Measurements from ENCODE around the gene ZBTB5.
"Not testable (repeated sequence)": the region's sequence is repeated elsewhere in the genome, so short reads cannot be mapped to it uniquely, and the experiment has no call there.

ZBTB5 gene, protein sequence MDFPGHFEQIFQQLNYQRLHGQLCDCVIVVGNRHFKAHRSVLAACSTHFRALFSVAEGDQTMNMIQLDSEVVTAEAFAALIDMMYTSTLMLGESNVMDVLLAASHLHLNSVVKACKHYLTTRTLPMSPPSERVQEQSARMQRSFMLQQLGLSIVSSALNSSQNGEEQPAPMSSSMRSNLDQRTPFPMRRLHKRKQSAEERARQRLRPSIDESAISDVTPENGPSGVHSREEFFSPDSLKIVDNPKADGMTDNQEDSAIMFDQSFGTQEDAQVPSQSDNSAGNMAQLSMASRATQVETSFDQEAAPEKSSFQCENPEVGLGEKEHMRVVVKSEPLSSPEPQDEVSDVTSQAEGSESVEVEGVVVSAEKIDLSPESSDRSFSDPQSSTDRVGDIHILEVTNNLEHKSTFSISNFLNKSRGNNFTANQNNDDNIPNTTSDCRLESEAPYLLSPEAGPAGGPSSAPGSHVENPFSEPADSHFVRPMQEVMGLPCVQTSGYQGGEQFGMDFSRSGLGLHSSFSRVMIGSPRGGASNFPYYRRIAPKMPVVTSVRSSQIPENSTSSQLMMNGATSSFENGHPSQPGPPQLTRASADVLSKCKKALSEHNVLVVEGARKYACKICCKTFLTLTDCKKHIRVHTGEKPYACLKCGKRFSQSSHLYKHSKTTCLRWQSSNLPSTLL

DNA sequence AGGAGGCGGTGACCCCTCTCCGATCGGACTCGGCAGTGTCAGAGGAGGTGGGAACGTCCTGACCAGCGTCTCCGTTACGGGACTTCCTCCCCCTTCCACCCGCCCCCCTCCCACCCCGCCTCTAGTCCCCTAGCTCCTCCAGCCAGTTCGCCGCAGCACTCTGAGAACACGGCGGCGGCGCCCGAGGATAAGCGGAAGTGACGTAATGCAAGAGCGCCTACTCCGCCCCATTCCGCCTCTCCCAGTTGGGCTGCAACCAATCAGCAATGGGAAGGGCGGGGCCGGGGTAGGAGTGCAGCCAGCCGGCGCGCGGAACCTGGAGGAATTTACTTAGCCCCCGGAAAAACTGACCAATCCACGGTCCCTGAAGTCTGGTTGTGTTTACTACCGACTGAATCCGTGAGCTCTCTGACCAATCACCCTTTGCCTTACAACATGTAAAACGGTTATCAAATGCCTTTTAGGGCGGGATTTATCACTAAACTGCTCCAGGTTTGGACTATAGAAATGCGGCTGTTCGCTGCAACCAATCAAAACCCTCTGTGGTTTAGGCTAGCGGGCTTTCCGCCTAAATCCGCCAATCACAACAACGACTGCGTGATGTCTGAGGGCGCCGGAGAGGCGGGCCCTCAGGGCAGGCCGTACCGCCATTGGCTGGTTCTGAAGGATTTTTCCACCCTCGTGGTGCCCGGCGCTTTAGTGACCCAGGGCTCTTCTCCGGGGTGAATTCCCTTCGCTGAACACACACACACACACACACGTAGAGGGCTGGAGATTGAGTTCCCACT lies at the start of gene ZBTB5:
Gene ZBTB5, minus strand, starts transcription at position 202 of the 788 bp plus-strand sequence. CDS start 22,899 bp downstream, outside the sequence.
- peaks cover 39% of the 10 kb centered on the region for H3K4me1 Mint-ChIP-seq
- peaks cover 12% of the 10 kb centered on the region for H3K36me3 Mint-ChIP-seq
- H3K27me3 Mint-ChIP-seq: no peaks in the 10 kb centered on the region
- ATAC-seq: peak; percentile 92
- peak within 1 kb of the TSS; percentile 98 for H3K27ac Mint-ChIP-seq
- no peaks in the 10 kb centered on the region for H3K9me3 Mint-ChIP-seq
- peak within 1 kb of the TSS; percentile 87 for H3K4me3 Mint-ChIP-seq

DNA sequence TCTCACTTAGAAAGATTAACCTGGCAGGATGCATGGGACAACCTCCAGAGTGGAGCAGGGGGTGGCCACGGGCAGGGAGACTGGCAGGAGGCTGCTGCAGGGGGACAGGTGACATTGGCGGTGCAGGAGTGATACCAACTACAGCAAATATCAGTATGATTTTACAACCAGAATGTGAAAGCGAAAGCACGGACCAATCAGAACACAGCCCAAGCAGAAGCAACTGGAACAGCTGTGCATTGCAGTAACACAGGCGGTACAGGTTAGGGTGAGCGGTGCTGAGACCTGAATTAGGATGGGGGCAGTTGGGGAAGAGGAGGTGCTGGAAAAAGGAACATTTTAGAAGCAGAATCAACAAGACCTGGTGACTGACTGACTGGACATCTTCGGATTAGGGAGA lies 49.7 kb upstream of the ZBTB5 start:
- Mint-ChIP-seq H3K4me3 (no peak overlapping the region), H3K27me3 (no peaks in the 10 kb centered on the region), H3K36me3 (peaks cover 58% of the 10 kb centered on the region), H3K4me1 (peaks cover 16% of the 10 kb centered on the region), H3K9me3 (no peaks in the 10 kb centered on the region), H3K27ac (no peak overlapping the region)
- no peak for ATAC-seq

DNA sequence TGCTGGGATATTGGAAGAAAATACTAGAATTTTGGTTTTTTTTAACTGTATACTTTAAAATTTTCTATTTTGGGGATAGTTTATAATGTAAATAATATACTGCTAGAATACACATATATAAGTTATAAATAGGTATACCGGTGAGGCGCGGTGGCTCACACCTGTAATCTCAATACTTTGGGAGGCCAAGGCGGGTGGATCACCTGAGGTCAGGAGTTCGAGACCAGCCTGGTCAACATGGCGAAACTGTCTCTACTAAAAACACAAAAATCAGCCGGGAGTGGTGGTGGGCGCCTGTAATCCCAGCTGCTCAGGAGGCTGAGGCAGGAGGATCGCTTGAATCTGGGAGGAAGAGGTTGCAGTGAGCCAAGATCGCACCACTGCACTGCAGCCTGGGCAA lies 49.2 kb upstream of the ZBTB5 start:
- H3K27me3 Mint-ChIP-seq, ATAC-seq, H3K9me3 Mint-ChIP-seq, H3K4me3 Mint-ChIP-seq, H3K27ac Mint-ChIP-seq: not testable (repeated sequence)
- peaks cover 58% of the 10 kb centered on the region for H3K36me3 Mint-ChIP-seq
- peaks cover 16% of the 10 kb centered on the region for H3K4me1 Mint-ChIP-seq

DNA sequence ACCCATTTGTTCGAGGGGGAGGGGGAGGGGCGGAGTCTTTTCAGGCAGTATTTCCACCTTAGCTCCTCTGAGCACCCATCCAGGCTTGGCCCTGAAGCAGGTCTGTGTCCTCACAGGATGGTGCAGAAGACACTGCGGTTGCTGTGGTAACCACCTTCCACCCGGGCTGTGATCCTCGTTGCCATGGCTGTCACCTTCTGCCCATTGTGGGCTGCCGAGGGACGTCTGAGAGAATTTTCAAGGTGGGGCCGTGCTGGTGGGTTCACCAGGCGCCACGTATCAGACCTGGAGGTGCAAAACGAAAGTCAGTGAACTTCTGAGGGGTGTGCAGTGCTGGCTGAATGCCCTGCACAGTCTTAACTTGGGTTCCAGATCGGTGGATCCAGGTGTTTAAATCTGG lies 47.2 kb upstream of the ZBTB5 start:
- no peak overlapping the region for H3K27ac Mint-ChIP-seq
- H3K4me1 Mint-ChIP-seq: peaks cover 16% of the 10 kb centered on the region
- peaks cover 61% of the 10 kb centered on the region for H3K36me3 Mint-ChIP-seq
- no peaks in the 10 kb centered on the region for H3K27me3 Mint-ChIP-seq
- H3K4me3 Mint-ChIP-seq: no peak overlapping the region
- no peak for ATAC-seq
- H3K9me3 Mint-ChIP-seq: no peaks in the 10 kb centered on the region

DNA sequence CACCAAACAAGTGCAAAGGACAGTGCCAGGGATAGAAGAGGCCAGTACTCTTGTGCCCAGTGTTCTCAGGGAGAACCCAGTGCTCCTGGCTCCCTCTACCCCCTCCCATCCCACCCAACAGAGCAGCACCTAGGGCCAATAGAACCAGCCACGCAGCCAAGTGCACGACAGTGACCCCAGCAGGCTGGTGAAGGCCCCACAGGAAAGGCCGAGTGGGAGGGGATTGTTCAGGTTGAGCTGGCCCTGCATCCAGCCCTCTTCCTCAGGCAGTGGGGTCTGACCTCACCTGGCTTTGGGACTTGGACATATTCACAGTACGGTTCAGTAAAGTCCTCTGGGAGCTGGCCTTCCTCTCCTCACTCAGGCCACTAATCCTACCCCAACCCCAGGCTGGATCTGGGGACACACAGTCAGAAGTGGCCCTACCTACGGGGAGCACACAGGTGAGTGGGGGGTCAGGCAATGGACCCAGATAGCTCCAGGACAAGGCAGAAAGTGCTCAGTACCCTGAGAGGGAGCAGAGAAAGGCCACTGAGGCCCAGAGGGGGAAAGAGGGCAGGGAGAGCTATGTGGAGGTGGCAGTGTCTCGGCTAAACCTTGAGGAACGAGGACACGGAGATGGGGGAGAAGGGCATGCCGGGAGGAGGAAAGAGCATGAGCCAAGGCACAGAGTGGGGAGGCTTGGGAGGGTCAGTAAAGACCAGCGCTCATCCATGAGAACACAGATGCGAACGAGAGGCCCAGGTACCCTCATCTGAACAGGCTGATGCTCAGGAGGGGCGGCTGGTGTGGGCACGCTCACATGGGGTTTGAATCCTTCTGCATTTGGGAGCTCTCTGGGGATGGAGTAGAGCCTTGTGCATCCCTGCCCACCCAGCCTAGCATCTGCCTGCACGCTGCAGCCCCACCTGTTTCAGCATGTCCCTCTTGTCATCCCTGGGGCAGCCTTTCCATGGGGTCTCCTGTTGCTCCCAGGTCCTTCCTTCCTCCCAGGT lies 46.1 kb upstream of the ZBTB5 start:
- H3K27ac Mint-ChIP-seq: peak overlapping the region; percentile 73
- no peaks in the 10 kb centered on the region for H3K9me3 Mint-ChIP-seq
- no peak overlapping the region for H3K4me3 Mint-ChIP-seq
- H3K27me3 Mint-ChIP-seq: no peaks in the 10 kb centered on the region
- peaks cover 67% of the 10 kb centered on the region for H3K36me3 Mint-ChIP-seq
- peaks cover 16% of the 10 kb centered on the region for H3K4me1 Mint-ChIP-seq
- peak; percentile 59 for ATAC-seq

DNA sequence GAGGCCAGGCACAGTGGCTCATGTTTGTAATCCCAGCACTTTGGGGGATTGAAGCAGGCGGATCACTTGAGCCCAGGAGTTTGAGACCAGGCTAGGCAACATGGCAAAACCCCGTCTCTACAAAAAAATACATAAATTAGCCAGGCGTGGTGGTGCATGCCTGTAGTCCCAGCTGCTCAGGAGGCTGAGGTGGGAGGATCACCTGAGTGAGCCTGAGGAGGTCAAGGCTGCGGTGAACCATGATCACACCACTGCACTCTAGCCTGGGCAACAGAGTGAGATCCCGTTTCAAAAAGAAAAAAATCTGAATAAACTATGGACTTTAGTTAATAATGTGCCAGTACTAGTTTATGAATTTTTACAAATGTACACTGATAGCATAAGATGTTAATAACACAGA lies 44.8 kb upstream of the ZBTB5 start:
- H3K27me3 Mint-ChIP-seq, ATAC-seq, H3K9me3 Mint-ChIP-seq, H3K4me3 Mint-ChIP-seq, H3K27ac Mint-ChIP-seq: not testable (repeated sequence)
- Mint-ChIP-seq H3K36me3 (peaks cover 60% of the 10 kb centered on the region), H3K4me1 (peaks cover 13% of the 10 kb centered on the region)

DNA sequence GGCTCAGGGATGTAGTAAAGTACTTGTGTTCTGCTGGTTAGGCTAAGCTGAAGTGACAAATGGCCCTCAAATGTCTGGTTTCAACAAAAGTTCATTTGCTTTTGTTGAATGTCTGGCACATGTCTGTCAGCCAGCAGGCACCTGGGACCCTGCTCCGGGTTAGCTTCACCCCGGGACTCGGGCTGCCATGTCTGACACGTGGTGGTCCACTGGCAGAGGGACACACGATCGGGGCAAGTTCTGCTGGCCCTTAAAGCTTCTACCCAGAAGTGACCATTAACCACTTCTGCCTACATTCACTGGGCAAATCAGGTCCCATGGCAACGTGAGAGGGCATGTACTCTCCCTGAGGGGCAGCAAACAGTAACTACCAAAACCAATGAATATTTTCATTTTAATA lies 44.3 kb upstream of the ZBTB5 start:
- peaks cover 10% of the 10 kb centered on the region for H3K4me1 Mint-ChIP-seq
- ATAC-seq: no peak
- H3K27ac Mint-ChIP-seq: peak overlapping the region; percentile 65
- no peak overlapping the region for H3K4me3 Mint-ChIP-seq
- H3K9me3 Mint-ChIP-seq: no peaks in the 10 kb centered on the region
- H3K36me3 Mint-ChIP-seq: peaks cover 55% of the 10 kb centered on the region
- H3K27me3 Mint-ChIP-seq: no peaks in the 10 kb centered on the region

DNA sequence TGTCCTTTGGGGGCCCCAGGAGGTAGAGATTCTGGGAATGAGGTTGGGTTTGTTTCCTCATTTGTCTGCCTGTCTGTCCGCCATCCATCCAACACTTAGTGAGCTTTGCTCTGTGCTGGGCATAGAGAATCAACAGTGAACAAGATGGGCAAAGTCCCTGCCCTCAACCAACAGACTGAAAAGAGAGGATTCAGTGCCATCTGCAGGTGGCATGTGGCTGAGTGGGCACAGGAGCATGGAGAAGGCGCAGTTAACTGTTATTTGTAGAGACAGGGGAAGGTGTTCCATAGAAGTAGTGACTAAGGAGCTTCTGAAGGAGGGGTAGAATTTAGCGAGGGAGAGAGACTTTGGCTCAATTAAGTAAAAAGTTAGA lies 43.6 kb upstream of the ZBTB5 start:
- peak overlapping the region; percentile 65 for H3K27ac Mint-ChIP-seq
- no peak for ATAC-seq
- H3K9me3 Mint-ChIP-seq: no peaks in the 10 kb centered on the region
- H3K4me3 Mint-ChIP-seq: no peak overlapping the region
- peaks cover 10% of the 10 kb centered on the region for H3K4me1 Mint-ChIP-seq
- peaks cover 54% of the 10 kb centered on the region for H3K36me3 Mint-ChIP-seq
- H3K27me3 Mint-ChIP-seq: no peaks in the 10 kb centered on the region

DNA sequence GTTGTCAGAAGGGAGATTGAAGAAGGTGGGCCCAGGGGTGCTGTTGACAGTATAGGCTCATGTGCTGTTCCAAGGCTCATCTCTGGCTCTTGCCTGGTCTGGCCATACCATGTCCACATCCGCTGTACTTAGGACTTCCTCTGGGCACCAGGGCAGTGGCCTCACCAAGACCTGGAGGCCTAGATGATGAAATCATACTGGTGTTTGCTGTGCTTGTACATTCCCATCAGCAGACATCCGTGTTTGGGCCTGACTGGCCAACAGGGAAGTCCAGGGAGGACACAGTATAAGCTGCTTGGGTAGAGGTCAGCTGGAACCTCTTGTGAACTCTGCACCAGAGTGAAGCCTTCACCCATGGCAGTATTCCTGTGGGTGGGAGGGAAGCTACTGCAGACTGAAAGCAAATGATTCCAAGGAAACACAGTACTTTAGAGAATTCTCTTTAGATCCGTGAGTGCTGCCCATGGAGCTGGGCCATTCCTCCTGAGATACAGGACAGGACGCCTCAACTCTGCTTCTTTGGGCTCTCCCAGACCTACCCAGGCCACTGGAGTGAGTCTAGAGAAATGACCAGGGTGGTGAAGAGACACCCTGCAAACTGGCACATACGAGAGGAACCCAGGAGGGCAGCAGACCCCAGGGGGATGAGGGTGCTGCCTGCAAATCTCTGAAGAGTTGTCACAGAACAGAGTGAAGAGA lies 43.0 kb upstream of the ZBTB5 start:
- peaks cover 56% of the 10 kb centered on the region for H3K36me3 Mint-ChIP-seq
- peaks cover 10% of the 10 kb centered on the region for H3K4me1 Mint-ChIP-seq
- H3K27me3 Mint-ChIP-seq: no peaks in the 10 kb centered on the region
- H3K27ac Mint-ChIP-seq: peak overlapping the region; percentile 28
- no peaks in the 10 kb centered on the region for H3K9me3 Mint-ChIP-seq
- no peak overlapping the region for H3K4me3 Mint-ChIP-seq
- no peak for ATAC-seq

DNA sequence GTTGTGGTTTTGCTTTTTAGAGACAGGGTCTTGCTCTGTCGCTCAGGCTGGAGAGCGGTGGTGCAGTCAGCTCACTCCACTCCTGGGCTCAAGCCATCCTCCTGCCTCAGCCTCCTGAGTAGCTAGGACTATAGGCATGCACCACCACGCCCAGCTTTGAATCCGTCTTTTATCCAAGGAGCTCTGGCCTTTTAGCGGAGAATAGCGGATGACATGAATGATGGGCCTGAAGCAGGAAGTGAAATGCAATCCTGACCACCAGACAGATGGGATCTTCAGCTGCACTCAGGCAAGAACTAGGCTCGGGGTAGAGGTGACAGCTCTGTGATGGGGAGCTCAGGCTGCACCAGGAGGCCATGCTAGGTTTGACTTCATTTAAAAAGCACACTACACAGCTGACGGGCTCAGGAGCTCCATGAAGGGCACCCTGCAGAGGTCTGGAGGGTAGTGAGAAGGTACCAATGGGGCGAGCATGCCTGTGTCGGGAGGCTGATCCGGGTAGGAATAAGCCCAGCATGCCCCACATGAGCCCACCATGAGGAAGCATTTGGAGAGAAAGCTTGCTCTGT lies 42.4 kb upstream of the ZBTB5 start:
- no peak overlapping the region for H3K4me3 Mint-ChIP-seq
- peaks cover 10% of the 10 kb centered on the region for H3K4me1 Mint-ChIP-seq
- peaks cover 62% of the 10 kb centered on the region for H3K36me3 Mint-ChIP-seq
- H3K27ac Mint-ChIP-seq: peak overlapping the region; percentile 28
- no peaks in the 10 kb centered on the region for H3K27me3 Mint-ChIP-seq
- no peaks in the 10 kb centered on the region for H3K9me3 Mint-ChIP-seq
- ATAC-seq: no peak

DNA sequence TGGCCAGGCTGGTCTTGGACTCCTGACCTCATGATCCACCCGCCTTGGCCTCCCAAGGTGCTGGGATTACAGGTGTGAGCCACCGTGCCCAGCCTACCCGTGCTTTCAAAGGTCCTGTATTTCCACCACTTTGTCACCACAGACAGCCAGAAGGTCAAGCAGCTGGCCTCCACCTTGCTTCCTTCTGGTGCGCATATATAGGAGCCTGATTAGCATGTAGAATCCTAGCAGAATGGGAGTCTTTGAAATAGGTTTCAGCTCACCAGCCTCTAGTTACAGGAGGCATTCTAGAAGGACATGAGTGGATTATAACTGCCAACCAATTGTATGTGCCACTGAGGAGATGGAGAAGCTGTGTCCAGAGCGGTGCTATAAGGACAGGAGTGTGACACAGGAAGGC lies 39.4 kb upstream of the ZBTB5 start:
- Mint-ChIP-seq H3K4me3 (no peak overlapping the region), H3K27me3 (no peaks in the 10 kb centered on the region), H3K36me3 (peaks cover 79% of the 10 kb centered on the region), H3K9me3 (no peaks in the 10 kb centered on the region), H3K4me1 (no peaks in the 10 kb centered on the region), H3K27ac (no peak overlapping the region)
- ATAC-seq: no peak

DNA sequence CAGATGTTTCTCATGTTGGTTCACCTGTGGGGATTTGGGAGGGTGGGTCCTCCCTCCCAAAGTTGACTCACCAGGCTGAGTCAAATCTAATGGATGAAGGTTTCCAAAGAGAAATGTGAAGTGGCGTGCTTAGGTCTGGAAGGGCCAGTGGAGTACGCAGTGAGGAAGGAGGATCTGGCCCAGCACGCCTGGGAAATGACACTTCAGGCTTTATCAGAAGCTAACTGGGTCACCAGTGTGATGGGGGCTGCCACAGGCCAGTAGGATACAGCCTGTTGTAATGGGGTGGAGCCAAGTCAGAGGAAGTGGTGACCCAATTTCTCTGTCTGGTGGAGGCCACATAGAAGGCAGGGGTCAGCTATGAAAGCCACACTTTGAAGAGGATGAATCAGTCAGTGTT lies 38.5 kb upstream of the ZBTB5 start:
- no peaks in the 10 kb centered on the region for H3K4me1 Mint-ChIP-seq
- H3K9me3 Mint-ChIP-seq: no peaks in the 10 kb centered on the region
- H3K27ac Mint-ChIP-seq: no peak overlapping the region
- H3K27me3 Mint-ChIP-seq: no peaks in the 10 kb centered on the region
- no peak overlapping the region for H3K4me3 Mint-ChIP-seq
- no peak for ATAC-seq
- H3K36me3 Mint-ChIP-seq: peaks cover 72% of the 10 kb centered on the region

DNA sequence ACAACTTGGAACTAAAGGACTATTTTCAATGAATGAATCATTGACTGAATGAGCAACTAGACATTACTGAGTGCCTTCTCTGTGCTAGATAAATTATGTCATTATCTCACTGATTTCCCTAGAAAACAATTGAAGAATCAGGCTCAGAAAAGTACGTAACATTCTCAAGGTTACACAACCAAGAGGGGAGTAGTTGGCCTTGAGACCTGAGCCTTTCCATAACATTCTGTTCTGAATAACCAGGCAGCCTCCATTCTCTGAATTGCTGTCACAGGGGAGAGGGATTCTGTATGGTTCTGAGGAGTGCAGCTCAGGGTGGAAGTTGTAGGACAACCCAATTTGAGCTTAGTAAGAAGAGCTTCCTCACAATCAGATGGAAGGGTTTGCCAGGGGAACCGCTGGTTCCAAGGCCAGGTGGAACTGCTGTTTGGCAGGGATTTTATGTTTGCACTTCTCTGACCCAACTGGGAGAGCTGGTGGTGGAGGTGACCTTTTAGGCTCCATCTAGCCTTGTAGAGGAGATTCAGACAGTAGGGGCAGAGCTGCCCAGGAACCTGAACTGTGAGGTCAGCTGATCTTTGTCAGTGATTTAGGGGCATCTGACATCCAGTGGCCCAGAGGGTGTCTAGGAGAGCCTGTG lies 36.8 kb upstream of the ZBTB5 start:
- no peaks in the 10 kb centered on the region for H3K9me3 Mint-ChIP-seq
- ATAC-seq: no peak
- peaks cover 68% of the 10 kb centered on the region for H3K36me3 Mint-ChIP-seq
- no peak overlapping the region for H3K27ac Mint-ChIP-seq
- H3K4me1 Mint-ChIP-seq: no peaks in the 10 kb centered on the region
- H3K27me3 Mint-ChIP-seq: no peaks in the 10 kb centered on the region
- H3K4me3 Mint-ChIP-seq: no peak overlapping the region
